Parathyroid adenoma (tissue), 2 donors: ENCODE data around the gene SAMD4A.

Experiments
- H2AFZ ChIP-seq: fragments of 300-600 bp; sonication (generic); one replicate; pipeline ENCODE4 v1.7.0; 2017; ENCODE audit warnings: antibody characterized with exemption, mild to moderate bottlenecking
- H3K27ac ChIP-seq: fragments of 300-600 bp; sonication (generic); one replicate; pipeline ENCODE4 v1.7.0; 2017
- H3K27me3 ChIP-seq: fragments of 300-600 bp; sonication (generic); one replicate; pipeline ENCODE4 v1.7.0; 2017; ENCODE audit warnings: low read length; ENCODE audit not compliant: control insufficient read depth, insufficient read depth
- H3K36me3 ChIP-seq: fragments of 300-600 bp; sonication (generic); one replicate; pipeline ENCODE4 v1.7.0; 2017; ENCODE audit warnings: low read length; ENCODE audit not compliant: control insufficient read depth, insufficient read depth
- H3K4me1 ChIP-seq: fragments of 300-600 bp; sonication (generic); one replicate; pipeline ENCODE4 v1.7.0; 2017; ENCODE audit warnings: control low read depth
- H3K4me2 ChIP-seq: fragments of 300-600 bp; sonication (generic); one replicate; pipeline ENCODE4 v1.7.0; 2017; ENCODE audit warnings: low read length
- H3K4me3 ChIP-seq: fragments of 300-600 bp; sonication (generic); one replicate; pipeline ENCODE4 v1.7.0; 2017; ENCODE audit warnings: low read depth, low read length
- H3K79me2 ChIP-seq: fragments of 300-600 bp; sonication (generic); one replicate; pipeline ENCODE4 v1.7.0; 2017; ENCODE audit warnings: control low read depth
- H3K9ac ChIP-seq: fragments of 300-600 bp; sonication (generic); one replicate; pipeline ENCODE4 v1.7.0; 2017; ENCODE audit warnings: mild to moderate bottlenecking
- H3K9me3 ChIP-seq: fragments of 300-600 bp; sonication (generic); one replicate; pipeline ENCODE4 v1.7.0; 2017; ENCODE audit warnings: low read length; ENCODE audit not compliant: control insufficient read depth
- CTCF ChIP-seq: fragments of 300-600 bp; sonication (generic); IDR thresholded peaks from one replicate; pipeline ENCODE4 v1.7.0; 2017; ENCODE audit warnings: antibody characterized with exemption, mild to moderate bottlenecking
- donor health status: primary hyperparathyroidism.

The SAMD4A gene

DNA sequence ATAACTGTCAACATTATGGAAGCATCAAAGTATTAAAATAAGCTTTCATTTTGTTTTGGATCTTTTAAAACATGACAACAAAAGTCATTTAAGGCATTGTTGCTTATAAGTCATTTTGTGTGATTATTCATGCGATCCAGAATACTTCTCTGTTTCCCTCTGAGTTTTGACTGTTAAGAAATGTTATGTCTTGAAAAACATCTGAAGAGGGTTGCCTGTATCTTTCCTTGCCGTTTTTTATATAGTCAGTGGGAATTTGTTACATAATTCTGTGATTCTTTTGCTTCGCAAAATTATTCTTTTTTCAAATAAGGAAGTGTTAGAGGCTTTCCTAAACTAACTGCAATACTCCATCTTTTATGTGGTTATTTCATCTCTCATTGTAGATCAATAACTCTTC lies 78.7 kb downstream of the SAMD4A start:
- Histone ChIP-seq H3K4me3 (no peak overlapping the region), H3K4me1 (peaks cover 3% of the 10 kb centered on the region), H3K36me3 (no peaks in the 10 kb centered on the region), H3K27ac (no peak overlapping the region), H3K27me3 (no peaks in the 10 kb centered on the region), H3K9me3 (no peaks in the 10 kb centered on the region), H2AFZ (no peak overlapping the region), H3K4me2 (no peak overlapping the region), H3K79me2 (no peaks in the 10 kb centered on the region), H3K9ac (no peak overlapping the region)
- TF ChIP-seq CTCF, result no peak

- no peaks in the 10 kb centered on the region for H3K9me3 ChIP-seq
- H3K4me1 ChIP-seq, result peaks cover 6% of the 10 kb centered on the region
- H3K9ac ChIP-seq, result no peak overlapping the region
- no peaks in the 10 kb centered on the region for H3K36me3 ChIP-seq
- TF ChIP-seq CTCF, result no peak
- H3K27ac ChIP-seq, result no peak overlapping the region
- H3K4me3 ChIP-seq, result no peak overlapping the region
- H3K79me2 ChIP-seq, result no peaks in the 10 kb centered on the region
- no peak overlapping the region for H3K4me2 ChIP-seq
- no peaks in the 10 kb centered on the region for H3K27me3 ChIP-seq
- no peak overlapping the region for H2AFZ ChIP-seq
Measured at GRCh38 chr14:54646626-54647025, 79.7 kb downstream of the SAMD4A start.

- Histone ChIP-seq H3K27ac (no peak overlapping the region), H3K9ac (no peak overlapping the region), H3K36me3 (no peaks in the 10 kb centered on the region), H2AFZ (no peak overlapping the region), H3K4me3 (no peak overlapping the region), H3K79me2 (no peaks in the 10 kb centered on the region), H3K9me3 (no peaks in the 10 kb centered on the region), H3K27me3 (no peaks in the 10 kb centered on the region), H3K4me1 (peaks cover 6% of the 10 kb centered on the region), H3K4me2 (no peak overlapping the region)
- no peak for TF ChIP-seq CTCF
Measured at GRCh38 chr14:54647378-54647777, 80.5 kb downstream of the SAMD4A start.

GRCh38 chr14:54649056-54649455 lies 82.1 kb downstream of the SAMD4A start:
- Histone ChIP-seq H3K4me3 (no peak overlapping the region), H3K27me3 (no peaks in the 10 kb centered on the region), H3K4me1 (peaks cover 8% of the 10 kb centered on the region), H2AFZ (no peak overlapping the region), H3K79me2 (no peaks in the 10 kb centered on the region), H3K36me3 (no peaks in the 10 kb centered on the region), H3K9ac (no peak overlapping the region), H3K27ac (no peak overlapping the region), H3K9me3 (no peaks in the 10 kb centered on the region), H3K4me2 (no peak overlapping the region)
- TF ChIP-seq CTCF, result no peak

- Histone ChIP-seq H3K27ac (no peak overlapping the region), H3K9me3 (no peaks in the 10 kb centered on the region), H3K79me2 (no peaks in the 10 kb centered on the region), H3K4me3 (no peak overlapping the region), H3K4me2 (peak overlapping the region; percentile 35), H3K27me3 (no peaks in the 10 kb centered on the region), H3K4me1 (peaks cover 8% of the 10 kb centered on the region), H2AFZ (peak overlapping the region; percentile 31), H3K36me3 (no peaks in the 10 kb centered on the region), H3K9ac (no peak overlapping the region)
- no peak for TF ChIP-seq CTCF
Measured at GRCh38 chr14:54650331-54650958, 83.5 kb downstream of the SAMD4A start.
